Skin epidermis (tissue), 12 donors: ENCODE data around the gene STAT2.
"Not testable (repeated sequence)": the region's sequence is repeated elsewhere in the genome, so short reads cannot be mapped to it uniquely, and the experiment has no call there.

Source experiments
- H3K27ac ChIP-seq, 21 experiments: fragments of 200-600 bp; sonication (generic) in 11 of 21; one replicate each; pipeline ENCODE4 v1.5.0; 2020; ENCODE audit warnings: mild to moderate bottlenecking in 3 of 21, inconsistent platforms in 2 of 21, moderate library complexity in 2 of 21
- H3K4me3 ChIP-seq, 7 experiments: fragments of 200-600 bp; sonication (generic) in 2 of 7; one replicate each; pipeline ENCODE4 v1.5.0; 2020; ENCODE audit warnings: inconsistent platforms in 2 of 7, mild to moderate bottlenecking in 2 of 7, moderate library complexity in 1 of 7

Gene STAT2

GRCh38 chr12:56366948-56367347, 7.0 kb upstream of the STAT2 start:
- Histone ChIP-seq H3K4me3 (no peak overlapping the region), H3K27ac (no peak overlapping the region)

DNA sequence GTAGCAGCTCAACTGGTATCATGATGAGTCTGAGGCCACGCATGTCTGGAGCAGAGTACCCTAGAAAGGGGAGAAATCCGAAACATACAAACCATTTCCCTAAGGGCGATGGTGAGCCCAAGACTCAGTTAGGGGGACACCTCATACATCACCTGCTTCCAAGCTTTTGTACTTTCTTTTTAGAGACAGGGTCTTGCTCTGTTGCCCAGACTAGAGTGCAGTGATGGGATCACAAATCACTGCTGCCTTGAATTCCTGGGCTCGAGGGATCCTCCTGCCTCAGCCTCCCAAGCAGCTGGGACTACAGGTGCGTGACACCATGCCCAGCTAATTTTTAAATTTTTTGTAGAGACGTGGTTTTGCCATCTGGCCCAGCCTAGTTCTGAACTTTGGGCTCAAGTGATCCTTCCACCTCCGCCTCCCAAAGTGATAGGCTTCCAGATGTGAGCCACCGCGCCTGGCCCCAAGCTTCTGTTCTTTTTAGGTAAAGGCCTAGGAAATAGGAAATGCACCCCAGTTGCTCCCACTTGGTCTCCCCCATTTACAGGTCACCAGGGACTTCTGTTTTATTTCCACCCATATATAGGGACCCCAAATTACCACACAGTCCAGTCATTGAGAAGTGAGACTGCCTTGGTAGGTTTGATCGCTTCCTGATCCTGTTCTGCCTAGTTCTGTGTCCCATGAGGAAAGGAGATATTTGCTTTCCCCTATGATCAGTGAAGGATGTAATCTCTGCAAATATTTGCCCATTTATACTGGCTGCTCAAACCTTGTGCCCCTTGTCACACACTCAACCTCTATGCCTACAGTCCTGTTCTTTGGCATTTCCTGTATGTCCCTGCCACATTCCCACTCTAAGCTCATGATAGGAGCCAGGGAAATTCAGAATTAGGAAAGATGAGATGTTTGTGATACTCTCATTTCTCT, 2.5 kb upstream of the STAT2 start, which contains the start of gene APOF:
APOF (minus strand) TSS at position 728 of the 930 bp plus-strand sequence; CDS start at position 616, 112 bp downstream.
- Histone ChIP-seq H3K27ac (no peak within 1 kb of the TSS), H3K4me3 (no peak within 1 kb of the TSS)

DNA sequence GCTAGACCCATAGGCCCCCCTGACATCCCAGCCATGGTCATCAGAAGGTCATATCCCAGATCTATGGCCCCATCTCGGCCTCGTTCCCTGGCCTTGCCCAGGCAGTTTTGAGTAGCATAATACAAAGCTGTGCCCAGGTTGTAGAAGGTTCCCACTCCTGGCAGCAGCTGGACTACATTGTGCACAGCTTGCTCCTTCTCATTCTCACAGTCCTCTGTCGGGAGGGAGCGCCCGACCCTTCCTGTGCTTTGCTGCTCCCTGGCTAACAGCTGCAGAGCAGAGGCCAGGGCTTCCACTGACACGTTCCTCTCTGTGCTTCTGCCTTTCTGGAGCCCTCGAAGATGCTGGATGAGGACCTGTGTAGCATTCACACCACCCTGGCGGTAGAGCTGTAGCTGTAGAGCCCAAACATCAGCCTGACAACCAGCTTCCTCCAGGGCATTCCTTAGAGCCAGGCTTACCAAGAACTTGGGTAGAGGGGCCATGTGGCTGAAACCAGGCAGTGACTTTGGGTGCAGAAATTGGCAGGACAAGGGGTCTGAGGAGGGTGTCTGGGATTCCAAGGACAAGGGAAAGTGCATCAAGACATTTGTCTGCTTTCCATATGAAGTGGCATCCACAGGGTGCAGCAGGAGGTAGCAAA, 1.7 kb upstream of the STAT2 start:
- Histone ChIP-seq H3K27ac (no peak overlapping the region), H3K4me3 (no peak overlapping the region)

DNA sequence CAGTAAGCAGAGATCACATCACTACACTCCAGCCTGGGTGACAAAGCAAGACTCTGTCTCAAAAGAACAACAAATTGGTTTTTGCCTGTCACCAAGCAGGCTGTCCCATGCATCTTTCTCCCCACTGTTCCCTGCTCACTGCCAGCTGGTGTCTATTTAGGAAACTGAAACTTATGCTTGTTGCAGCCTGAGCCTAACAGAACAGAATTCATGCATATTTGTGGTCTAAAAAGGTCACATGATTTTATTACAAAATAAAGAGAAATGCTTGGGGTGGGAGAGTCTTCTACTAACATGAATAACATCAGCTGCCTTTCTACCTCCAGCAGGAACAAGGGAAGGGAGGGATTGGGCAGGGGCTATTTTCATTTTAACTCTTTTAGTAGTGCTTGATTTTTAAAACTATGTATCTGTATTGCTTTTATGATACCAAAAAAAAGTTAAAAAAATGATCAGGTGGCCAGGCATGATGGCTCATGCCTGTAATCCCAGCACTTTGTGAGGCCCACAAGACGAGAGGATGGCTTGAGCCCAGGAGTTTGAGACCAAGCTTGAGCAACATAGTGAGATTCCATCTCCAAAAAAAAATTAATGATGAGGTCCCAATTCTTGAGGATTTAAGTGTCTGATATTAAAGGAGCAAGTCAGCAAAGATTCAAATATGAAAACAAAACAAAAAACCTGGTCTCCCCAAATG, 923 bp downstream of the STAT2 start:
- Histone ChIP-seq H3K4me3 (peak overlapping the region; percentile 59 to 89 (median 70)), H3K27ac (peak overlapping the region in 20 of 21 experiments; percentile 77 to 97 (median 90))

- H3K27ac ChIP-seq: no peak overlapping the region
Observed at GRCh38 chr12:56351325-56351724, 8.6 kb downstream of the STAT2 start.

DNA sequence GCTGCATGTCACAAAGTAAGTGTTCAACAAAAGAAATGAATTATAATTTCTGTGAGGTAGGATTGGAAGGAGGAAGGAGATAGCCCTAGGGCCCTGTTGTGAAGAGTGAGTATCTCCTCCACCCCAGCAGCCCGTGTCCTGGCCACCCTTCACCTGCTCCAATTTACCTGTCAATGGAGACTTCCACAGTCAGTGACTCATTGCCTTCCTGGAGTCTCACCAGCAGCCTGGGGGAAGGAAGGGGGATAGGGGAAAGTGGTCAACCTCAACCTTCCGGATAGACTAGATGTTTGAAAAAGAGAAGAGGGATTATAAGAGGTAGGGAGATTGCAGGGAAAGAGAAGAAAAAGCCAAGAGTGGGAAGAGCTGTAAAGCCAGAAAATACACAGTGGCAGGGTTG, 9.2 kb downstream of the STAT2 start:
- Histone ChIP-seq H3K4me3 (no peak overlapping the region), H3K27ac (no peak overlapping the region)

More at GRCh38 chr12:56351325-56351724, 8.6 kb downstream of the STAT2 start:
- no peak overlapping the region for H3K4me3 ChIP-seq

DNA sequence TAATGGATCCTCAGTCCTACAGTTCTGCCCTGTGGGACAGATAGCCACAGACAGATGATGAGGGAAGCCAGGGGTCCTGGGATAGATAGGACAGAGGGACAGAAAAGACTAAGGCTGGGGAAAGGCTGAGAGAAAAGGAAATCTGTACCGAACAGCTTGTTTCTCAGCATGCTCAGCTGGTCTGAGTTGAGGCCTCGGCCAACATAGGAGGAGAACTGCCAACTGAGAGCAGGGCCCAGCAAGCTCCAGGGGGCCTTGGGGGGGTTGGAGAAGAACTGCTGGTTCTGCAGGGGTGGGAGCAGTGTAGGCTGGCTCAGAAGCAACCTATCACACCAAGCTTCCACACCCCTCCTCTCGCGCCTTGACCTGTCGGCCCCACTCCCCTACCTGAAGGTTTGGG, 11.1 kb downstream of the STAT2 start:
- Histone ChIP-seq H3K27ac (no peak overlapping the region), H3K4me3 (no peak overlapping the region)

GRCh38 chr12:56347255-56347654, 12.7 kb downstream of the STAT2 start:
- H3K4me3 ChIP-seq, H3K27ac ChIP-seq: not testable (repeated sequence)

DNA sequence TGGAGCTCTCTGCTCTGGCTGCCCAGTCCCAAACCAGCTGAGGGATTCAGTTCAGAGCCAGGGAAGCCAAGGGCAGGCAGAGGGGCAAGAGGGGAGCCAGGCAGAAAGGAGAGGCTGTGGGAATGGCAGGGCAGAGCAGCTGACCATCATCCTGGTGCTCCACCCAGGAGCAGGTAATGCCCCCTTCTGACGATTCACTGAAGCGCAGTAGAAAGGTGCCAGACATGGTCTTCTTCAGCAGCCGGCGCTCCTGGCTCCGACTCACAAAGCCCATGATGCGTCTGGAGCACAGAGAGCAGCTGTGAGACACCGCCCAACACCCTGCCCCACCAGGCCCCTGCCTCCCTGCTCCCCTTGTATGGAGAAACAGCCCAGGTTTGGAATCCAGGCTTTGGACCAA, 13.2 kb downstream of the STAT2 start:
- H3K4me3 ChIP-seq: no peak overlapping the region
- H3K27ac ChIP-seq: no peak overlapping the region

- H3K4me3 ChIP-seq, H3K27ac ChIP-seq: not testable (repeated sequence)
Observed at GRCh38 chr12:56342290-56342689, 17.6 kb downstream of the STAT2 start.

GRCh38 chr12:56341616-56342015, 18.3 kb downstream of the STAT2 start:
- Histone ChIP-seq H3K27ac (no peak overlapping the region), H3K4me3 (no peak overlapping the region)

GRCh38 chr12:56339158-56339422, 20.8 kb downstream of the STAT2 start:
- Histone ChIP-seq H3K27ac (peak overlapping the region in 19 of 21 experiments; percentile 25 to 94 (median 75)), H3K4me3 (peak overlapping the region in 1 of 7 experiments; percentile 22)

- peak within 1 kb of the TSS in 1 of 7 experiments; percentile 22 for H3K4me3 ChIP-seq
- H3K27ac ChIP-seq: peak within 1 kb of the TSS in 19 of 21 experiments; percentile 25 to 94 (median 75)
Observed at GRCh38 chr12:56338308-56339157, 21.4 kb downstream of the STAT2 start, which contains the start of gene IL23A. Gene IL23A (plus strand): TSS chr12:56338884. CDS start chr12:56339045, 161 bp downstream.

GRCh38 chr12:56337753-56338251, 22.1 kb downstream of the STAT2 start:
- Histone ChIP-seq H3K27ac (peak overlapping the region in 4 of 21 experiments; percentile 83 to 94 (median 87)), H3K4me3 (no peak overlapping the region)

GRCh38 chr12:56336361-56337167, 23.3 kb downstream of the STAT2 start:
- Histone ChIP-seq H3K4me3 (no peak overlapping the region), H3K27ac (no peak overlapping the region)

GRCh38 chr12:56335527-56335926, 24.4 kb downstream of the STAT2 start:
- H3K4me3 ChIP-seq, H3K27ac ChIP-seq: not testable (repeated sequence)

DNA sequence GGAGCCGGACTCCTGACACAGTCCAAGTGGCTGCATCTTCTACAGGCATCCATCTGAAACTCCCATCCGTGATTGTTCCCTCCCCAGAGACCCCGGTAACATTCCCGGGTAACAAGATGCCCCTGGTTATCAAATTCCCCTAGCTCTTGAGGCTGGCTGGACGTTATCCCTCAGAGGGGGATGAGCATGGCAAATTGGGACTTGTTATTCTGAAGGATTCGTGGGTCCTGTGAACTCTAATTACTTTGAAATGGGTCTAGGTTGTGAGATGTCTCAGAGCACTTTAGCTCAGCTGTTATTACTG, 25.5 kb downstream of the STAT2 start:
- Histone ChIP-seq H3K27ac (peak overlapping the region; percentile 68 to 97 (median 92)), H3K4me3 (peak overlapping the region; percentile 38 to 58 (median 48))

GRCh38 chr12:56333679-56334489, 26.0 kb downstream of the STAT2 start, which contains the start of gene PAN2:
Gene PAN2 (minus strand): TSS chr12:56334000. CDS start chr12:56333094, 906 bp downstream.
- peak within 1 kb of the TSS; percentile 68 to 97 (median 92) for H3K27ac ChIP-seq
- peak within 1 kb of the TSS; percentile 38 to 58 (median 48) for H3K4me3 ChIP-seq
